ENCODE measurements around the gene MCRIP1.
A peak's percentile ranks its signal among the peaks of the same experiment; 100 is the strongest.
"Not testable (repeated sequence)": the region's sequence is repeated elsewhere in the genome, so short reads cannot be mapped to it uniquely, and the experiment has no call there.

Gene MCRIP1

DNA sequence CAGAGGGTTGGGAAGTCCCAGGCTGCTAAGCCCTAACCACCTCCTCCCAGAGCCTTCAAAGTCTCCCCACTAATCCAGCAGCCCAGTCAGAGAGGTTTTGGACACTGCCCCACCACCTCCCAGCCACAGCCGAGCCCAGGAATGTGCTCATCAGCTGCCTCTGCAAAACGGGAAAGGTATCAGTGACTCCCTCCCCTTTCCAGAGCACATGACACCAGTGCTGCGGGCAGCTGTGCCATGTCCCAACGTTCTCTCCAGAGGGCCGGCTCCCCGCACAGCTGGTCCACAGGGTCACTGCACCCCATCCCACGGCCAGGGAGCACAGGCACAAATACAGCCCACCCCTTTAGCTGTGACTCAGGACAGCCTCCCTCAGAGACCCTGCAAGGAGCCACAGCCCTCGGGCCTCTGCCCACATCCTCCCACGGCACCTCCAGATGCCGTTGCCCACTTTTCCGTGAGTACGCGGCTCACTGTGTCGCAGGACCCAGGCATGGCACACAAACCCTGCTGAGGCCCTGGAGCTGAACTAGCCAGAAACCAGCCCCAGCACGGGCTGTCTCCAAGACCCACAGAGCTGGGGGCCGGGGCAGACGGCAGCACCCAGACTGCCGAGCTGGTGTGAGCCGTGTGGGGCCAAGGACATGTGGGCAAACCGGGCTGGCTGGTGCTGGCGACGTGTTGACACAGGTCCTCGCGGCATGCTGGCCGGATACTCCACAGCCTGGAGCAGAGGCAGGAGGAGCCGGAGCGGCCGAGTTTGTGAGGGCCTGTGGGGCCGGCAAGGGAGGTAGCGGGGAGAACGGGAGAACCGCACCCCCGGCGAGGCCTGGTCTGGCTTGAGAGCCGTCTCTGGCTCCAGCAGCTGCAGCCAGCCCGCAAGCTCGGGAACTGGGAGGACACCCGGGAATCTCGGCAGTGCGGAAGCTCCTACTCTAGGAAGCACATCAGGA lies 8.0 kb upstream of the MCRIP1 start:
- DNase-seq = no peak

DNA sequence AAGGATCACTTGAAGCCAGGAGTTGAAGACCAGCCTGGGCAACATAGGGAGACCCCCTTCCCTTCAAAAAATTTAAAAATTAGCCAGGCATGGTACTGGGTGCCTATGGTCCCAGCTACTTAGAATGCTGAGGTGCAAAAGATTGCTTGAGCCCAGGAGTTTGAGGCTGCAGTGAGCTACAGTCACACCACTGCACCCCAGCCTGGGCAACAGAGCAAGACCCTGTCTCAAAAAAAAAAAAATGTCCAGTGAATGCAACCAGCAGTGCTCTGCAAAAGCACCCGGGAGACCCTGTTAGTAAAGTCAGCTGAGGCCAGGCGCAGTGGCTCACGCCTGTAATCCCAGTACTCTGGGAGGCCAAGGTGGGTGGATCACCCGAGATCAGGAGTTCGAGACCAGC lies 7.0 kb upstream of the MCRIP1 start:
- not testable (repeated sequence) for DNase-seq

DNA sequence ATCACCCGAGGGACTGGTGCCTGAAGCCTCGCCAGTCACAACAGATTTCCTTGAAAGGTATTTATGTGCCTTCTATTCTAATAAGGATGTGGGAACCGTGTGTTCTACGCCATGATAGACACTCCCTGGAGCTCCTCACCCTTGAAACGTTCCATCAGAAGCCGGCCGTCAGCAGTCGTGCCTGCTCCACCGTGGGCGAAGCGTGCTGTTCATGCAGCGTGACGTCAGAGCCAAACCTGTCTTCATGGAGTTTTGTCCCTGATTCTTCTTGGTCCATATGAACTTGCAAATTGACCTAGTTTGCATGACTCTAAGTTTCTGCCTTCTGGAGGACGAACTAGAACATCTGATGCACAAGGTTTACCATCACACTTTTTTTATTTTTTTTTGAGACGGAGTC lies 6.2 kb upstream of the MCRIP1 start:
- no peak for DNase-seq

DNA sequence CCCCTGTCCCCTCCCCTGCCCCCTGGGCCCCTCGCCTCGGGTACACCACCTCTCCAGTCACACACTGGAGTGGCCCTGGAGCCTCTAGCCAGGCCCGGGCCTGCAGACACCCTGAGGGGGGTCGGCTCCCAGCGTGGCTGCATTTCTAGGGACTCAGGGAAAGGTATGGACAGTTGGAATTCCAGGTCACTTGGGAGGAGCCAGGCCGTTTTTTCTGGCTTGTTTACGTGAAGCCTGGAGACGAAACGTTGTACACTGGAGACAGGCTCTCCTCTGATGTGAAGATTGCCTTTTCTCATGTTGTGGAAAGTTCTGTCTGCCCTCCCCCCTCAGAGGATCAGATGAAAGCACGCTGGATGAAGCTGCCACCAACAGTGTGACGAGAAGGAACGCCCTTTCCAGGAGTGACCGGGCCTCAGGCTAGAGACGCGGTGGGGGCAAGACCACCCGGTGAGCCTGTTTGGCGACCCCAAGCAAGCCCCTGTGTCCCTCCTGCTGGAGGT lies 5.7 kb upstream of the MCRIP1 start:
- DNase-seq = no peak

- DNase-seq = peak; percentile 12
Observed at GRCh38 chr17:81837641-81838040, 4.5 kb upstream of the MCRIP1 start.

- no peak for DNase-seq
Observed at GRCh38 chr17:81834831-81835267, 1.8 kb upstream of the MCRIP1 start, which contains the start of gene PPP1R27. Gene PPP1R27, minus strand, starts transcription at chr17:81835050. Its CDS starts 97 bp downstream, at chr17:81834953.

DNA sequence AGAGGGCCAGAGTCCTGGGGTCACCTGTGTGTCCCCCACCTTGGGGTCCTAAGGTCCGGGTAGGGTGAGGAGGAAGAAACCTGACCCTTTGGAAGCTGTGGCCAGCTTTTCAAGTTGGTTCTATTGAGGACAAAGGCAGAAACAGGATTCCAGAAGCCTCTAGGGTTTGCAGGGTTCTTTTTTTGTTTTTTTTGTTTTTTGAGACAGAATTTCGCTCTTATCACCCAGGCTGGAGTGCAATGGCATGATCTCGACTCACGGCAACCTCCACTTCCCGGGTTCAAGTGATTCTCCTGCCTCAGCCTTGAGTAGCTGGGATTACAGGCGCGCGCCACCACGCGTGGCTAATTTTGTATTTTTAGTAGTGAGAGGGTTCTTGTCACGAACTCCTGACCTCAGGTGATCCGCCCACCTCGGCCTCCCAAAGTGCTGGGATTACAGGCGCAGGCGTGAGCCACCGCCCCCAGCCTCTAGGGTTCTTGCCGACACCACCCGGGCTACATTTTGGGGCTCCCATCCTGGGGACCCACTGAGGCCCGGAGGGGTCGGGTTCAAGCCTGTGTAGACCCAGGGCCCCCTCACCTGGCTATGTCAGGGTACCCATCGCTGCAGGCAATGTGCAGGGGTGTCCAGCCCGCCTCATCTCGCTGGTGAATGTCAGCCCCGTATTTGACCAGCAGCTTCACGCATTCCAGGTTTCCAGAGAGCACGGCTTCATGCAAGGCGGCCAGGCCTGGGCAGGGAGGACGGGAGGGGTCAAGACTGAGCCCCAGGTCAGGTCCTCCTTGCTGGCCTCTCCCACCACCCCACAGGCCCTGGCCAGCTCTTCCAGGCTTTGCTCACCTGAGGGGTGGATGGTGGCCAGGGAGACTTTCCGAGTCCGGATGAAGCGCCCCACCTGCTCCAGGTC lies 1.1 kb upstream of the MCRIP1 start:
- DNase-seq = no peak

GRCh38 chr17:81832608-81833159 lies 407 bp downstream of the MCRIP1 start:
- no peak for DNase-seq

GRCh38 chr17:81831957-81832607 lies 1.0 kb downstream of the MCRIP1 start:
- peak; percentile 53 for DNase-seq

DNA sequence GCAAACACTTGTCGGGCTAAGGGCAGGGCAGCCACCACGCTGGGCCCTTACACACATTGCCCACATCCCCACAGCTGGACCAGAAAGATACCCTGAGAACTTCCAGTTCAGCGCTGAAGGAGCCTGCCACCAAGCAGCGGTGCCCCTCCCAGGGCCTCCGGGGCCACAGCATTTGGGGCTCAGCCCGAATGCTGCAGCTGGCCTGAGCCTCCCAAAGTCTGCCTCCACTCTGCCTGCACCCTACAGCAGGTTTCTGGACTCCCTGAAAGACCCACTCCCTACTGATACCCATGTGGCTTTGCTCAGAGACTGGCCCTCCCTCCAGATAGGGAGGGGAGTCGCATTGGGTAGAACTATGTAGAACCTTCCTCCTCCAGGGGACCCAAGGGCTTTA lies 1.5 kb downstream of the MCRIP1 start:
- no peak for DNase-seq

- DNase-seq = no peak
Observed at GRCh38 chr17:81829858-81830257, 3.2 kb downstream of the MCRIP1 start.

- DNase-seq = no peak
Observed at GRCh38 chr17:81828656-81829055, 4.4 kb downstream of the MCRIP1 start.

- no peak for DNase-seq
Observed at GRCh38 chr17:81825841-81826466, 7.1 kb downstream of the MCRIP1 start.

GRCh38 chr17:81824595-81824994 lies 8.5 kb downstream of the MCRIP1 start:
- no peak for DNase-seq

- no peak for DNase-seq
Observed at GRCh38 chr17:81823820-81824550, 9.1 kb downstream of the MCRIP1 start.

DNA sequence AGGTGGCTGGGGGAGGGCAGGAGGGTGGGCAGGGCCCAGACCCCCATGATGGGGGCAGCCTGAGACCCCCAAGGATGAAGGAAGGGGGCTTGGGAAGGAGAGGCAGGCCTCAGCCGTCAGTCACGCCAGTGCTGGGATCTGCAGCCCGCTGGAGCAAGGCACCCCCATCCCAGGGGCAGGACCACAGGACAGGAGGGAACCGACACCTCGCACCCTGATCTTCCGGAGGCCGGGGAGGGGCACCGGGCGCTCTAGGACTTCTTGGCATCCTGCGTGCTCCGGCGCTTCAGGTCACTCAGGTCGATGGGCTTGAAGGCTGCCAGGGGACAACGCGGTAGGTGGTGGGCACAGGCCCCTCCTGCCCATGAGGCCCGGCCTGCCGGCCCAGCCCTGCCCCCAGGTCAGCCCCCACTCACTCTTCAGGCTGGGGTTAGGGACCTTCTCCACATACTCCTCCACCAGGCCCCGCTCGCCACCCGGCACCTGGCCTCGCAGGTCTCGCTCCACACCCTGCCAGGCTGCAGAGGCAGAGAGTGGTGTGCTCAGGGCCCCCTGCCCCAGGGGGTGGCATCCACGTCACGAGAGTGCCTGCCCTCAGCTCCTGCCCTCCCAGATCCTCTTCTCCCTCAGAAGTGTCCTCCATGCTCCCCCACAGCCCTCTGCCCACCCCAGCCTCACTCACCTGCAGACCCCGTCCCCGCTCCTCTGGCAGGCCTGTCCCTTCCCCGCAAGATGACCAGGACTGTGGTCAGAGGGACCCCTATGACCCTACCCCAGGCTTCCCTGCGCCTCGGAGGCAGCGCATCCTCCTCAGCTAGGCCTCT lies 9.9 kb downstream of the MCRIP1 start:
- DNase-seq = no peak

GRCh38 chr17:81822312-81822637 lies 10.8 kb downstream of the MCRIP1 start:
- no peak for DNase-seq

DNA sequence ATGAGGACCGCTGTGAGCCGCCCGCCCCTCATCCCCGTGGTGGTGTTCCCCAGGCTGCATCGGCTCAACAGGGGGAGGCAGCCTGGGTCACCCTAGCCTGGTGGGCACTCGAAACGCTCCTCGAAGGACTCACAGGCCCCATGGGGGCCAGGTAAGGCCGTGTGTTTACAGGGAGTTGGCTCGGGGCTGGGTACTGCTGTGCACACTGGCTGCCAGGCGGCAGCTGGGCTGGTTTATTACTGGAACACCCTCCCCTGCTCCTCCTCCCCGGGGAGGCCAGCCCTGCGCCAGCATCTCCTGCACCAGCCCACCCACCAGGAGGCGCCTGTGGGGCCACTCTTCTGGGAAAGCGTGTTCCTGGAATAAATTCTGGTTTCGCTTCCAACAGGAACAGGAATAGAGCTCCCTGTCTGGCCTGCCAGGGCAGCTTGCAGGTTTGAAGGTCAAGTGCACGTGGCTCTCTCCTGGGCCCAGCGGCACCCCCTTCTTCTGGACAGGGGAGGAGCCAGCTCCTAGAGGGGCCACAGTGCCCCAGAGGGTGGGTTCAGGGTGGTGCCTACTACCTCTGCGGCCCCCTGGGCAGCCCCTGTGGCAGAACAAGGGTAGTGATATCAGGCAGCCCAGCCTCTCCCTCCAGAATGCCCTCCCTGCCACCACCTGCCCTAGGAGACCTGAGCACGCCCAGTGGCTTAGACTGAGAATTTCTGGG lies 11.3 kb downstream of the MCRIP1 start:
- DNase-seq = peak; percentile 47

DNA sequence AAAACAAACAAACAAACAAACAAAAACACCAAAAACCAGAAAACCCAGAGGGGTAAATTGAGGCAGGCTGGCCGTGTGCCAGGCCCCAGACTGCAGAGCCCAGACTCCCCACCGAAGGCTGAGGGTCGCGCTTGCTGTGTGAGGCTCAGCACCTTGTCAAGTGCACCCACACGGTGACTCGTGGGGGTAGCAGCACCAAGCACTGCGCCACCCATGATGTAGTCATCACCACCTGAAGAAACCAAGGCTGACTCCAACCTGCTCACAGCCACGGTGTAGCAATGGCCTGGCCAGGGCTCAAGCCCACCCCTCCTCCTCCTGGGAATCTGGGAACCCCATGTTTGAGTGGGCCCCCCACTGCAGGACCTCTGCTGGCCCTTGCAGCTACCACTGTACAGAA lies 11.9 kb downstream of the MCRIP1 start:
- no peak for DNase-seq

DNA sequence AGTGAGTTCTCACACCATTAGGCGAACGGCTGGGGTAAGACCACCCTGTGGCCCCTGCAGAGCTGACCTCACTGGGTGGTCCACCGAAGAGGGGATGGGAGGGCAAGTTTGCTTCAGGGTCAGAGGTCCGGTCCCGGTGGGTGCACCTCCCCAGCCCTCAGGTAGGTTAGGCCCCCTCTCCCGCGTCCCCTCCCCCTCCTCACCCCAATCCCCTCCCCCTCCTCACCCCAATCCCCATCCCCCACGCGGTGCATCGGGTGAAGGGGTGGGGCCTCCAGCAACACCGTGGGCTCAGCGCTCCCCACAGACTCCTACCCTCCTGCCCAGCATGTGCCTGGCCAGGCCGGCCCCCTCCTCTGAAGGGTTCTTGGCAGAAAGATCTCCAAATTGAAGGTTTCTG lies 13.4 kb downstream of the MCRIP1 start:
- no peak for DNase-seq
